Measurements from ENCODE around the gene MFSD6.

- TF ChIP-seq TCF7 (CRISPR knock-in tag; IDR thresholded peaks at IDR 0.05; ENCODE audit: low read depth) (no peak), SMAD3 (CRISPR knock-in tag; IDR thresholded peaks at IDR 0.05; ENCODE audit: borderline replicate concordance) (no peak)
- TF ChIP-seq, protein P1, sequence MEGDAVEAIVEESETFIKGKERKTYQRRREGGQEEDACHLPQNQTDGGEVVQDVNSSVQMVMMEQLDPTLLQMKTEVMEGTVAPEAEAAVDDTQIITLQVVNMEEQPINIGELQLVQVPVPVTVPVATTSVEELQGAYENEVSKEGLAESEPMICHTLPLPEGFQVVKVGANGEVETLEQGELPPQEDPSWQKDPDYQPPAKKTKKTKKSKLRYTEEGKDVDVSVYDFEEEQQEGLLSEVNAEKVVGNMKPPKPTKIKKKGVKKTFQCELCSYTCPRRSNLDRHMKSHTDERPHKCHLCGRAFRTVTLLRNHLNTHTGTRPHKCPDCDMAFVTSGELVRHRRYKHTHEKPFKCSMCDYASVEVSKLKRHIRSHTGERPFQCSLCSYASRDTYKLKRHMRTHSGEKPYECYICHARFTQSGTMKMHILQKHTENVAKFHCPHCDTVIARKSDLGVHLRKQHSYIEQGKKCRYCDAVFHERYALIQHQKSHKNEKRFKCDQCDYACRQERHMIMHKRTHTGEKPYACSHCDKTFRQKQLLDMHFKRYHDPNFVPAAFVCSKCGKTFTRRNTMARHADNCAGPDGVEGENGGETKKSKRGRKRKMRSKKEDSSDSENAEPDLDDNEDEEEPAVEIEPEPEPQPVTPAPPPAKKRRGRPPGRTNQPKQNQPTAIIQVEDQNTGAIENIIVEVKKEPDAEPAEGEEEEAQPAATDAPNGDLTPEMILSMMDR (IDR thresholded peaks at IDR 0.05) = no peak
Measured at GRCh38 chr2:190501702-190502407, 93.7 kb downstream of the MFSD6 start.
